C4-2B (cell line): Measurements from ENCODE around the gene LRP11.

ENCODE experiments used
- CTCF ChIP-seq: fragments of 450-650 bp; conservative IDR thresholded peaks from 2 replicates; pipeline ENCODE4 v1.5.1; 2017; ENCODE audit warnings: mild to moderate bottlenecking
- ZFX ChIP-seq: fragments of 450-650 bp; IDR thresholded peaks from 2 replicates; pipeline ENCODE4 v1.6.1; 2017

- TF ChIP-seq CTCF (no peak), ZFX (no peak)
These were observed 27.1 kb upstream of the LRP11 start for GRCh38 chr6:149891259-149891658.
